Measurements from ENCODE around the gene DKK1. TPM values are rescaled to one million over a fixed set of nuclear protein-coding genes. Genes with fewer than 3 reads are reported as not detected.

The DKK1 gene
- total RNA-seq, 1 experiment from 2014 or later: 1.0 TPM

DNA sequence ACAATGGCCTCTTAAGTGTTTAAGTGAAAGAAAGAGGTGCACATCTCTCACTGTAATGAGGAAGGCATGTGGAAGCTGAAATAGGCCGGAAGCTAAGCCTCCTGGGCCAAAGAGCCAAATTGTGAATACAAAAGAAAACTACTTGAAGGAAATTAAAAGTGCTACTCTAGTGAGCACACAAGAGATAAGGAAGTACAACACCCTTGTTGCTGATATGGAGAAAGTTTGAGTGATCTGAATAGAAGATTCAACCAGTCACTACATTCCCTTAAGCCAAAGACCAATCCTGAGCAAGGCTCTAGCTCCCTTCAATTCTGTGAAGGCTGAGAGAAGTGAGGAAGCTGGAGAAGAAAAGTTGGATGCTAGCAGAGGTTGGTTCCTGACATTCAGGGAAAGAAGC, 8.2 kb downstream of the DKK1 start:
- DNase-seq (ENCODE audit: low spot score) (no peak), ATAC-seq (no peak)
- Mint-ChIP-seq H3K4me1 (no peaks in the 10 kb centered on the region), H3K27ac (no peak overlapping the region), H3K27me3 (ENCODE audit: low read depth) (peaks cover 16% of the 10 kb centered on the region), H3K36me3 (no peaks in the 10 kb centered on the region), H3K9me3 (peaks cover 3% of the 10 kb centered on the region; the same call in 1 of the 2 replicates), H3K4me3 (no peak overlapping the region)
- CTCF ChIA-PET: interaction anchor here (1.3 kb wide), 1 partner anchor 8 kb away, joined by 3 read pairs; the partner anchor contains the start of gene DKK1
- POLR2A ChIA-PET: no interaction called here
- TF ChIP-seq GTF2I (CRISPR knock-in tag; conservative IDR thresholded peaks at IDR 0.05) (no peak), ATF2 (CRISPR knock-in tag; IDR thresholded peaks at IDR 0.05; ENCODE audit: borderline replicate concordance, low read depth) (no peak), CREM (CRISPR knock-in tag; IDR thresholded peaks at IDR 0.05) (no peak), IRF2 (CRISPR knock-in tag; IDR thresholded peaks at IDR 0.05; ENCODE audit: borderline replicate concordance, low read depth) (no peak), ZNF232 (CRISPR knock-in tag; IDR thresholded peaks at IDR 0.05) (no peak)
- TF ChIP-seq, protein P1, sequence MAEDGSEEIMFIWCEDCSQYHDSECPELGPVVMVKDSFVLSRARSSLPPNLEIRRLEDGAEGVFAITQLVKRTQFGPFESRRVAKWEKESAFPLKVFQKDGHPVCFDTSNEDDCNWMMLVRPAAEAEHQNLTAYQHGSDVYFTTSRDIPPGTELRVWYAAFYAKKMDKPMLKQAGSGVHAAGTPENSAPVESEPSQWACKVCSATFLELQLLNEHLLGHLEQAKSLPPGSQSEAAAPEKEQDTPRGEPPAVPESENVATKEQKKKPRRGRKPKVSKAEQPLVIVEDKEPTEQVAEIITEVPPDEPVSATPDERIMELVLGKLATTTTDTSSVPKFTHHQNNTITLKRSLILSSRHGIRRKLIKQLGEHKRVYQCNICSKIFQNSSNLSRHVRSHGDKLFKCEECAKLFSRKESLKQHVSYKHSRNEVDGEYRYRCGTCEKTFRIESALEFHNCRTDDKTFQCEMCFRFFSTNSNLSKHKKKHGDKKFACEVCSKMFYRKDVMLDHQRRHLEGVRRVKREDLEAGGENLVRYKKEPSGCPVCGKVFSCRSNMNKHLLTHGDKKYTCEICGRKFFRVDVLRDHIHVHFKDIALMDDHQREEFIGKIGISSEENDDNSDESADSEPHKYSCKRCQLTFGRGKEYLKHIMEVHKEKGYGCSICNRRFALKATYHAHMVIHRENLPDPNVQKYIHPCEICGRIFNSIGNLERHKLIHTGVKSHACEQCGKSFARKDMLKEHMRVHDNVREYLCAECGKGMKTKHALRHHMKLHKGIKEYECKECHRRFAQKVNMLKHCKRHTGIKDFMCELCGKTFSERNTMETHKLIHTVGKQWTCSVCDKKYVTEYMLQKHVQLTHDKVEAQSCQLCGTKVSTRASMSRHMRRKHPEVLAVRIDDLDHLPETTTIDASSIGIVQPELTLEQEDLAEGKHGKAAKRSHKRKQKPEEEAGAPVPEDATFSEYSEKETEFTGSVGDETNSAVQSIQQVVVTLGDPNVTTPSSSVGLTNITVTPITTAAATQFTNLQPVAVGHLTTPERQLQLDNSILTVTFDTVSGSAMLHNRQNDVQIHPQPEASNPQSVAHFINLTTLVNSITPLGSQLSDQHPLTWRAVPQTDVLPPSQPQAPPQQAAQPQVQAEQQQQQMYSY (CRISPR knock-in tag; IDR thresholded peaks at IDR 0.05): no peak

DNA sequence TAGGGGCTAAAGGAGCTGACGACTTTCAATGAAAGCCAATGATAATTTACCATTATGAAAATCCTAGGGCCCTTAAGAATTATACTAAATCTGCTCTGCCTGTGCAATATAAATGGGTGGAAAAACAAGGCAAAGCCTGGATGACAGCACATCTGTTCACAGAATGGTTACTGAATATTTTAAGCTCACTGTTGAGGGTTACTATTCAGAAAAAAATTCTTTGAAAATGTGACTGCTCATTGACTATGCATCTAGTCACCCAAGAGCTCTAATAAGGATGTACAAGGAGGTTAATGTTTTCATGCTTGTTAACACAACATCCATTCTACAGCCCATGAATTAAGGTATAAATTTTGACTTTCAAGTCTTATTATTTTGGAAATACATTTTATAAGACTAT, 8.9 kb downstream of the DKK1 start:
- Mint-ChIP-seq H3K27ac (no peak overlapping the region), H3K4me3 (no peak overlapping the region), H3K4me1 (no peaks in the 10 kb centered on the region), H3K9me3 (peaks cover 3% of the 10 kb centered on the region; the same call in 1 of the 2 replicates), H3K27me3 (ENCODE audit: low read depth) (peaks cover 13% of the 10 kb centered on the region; the same call in 1 of the 2 replicates), H3K36me3 (no peaks in the 10 kb centered on the region)
- DNase-seq (ENCODE audit: low spot score) (no peak), ATAC-seq (no peak)
- TF ChIP-seq ZNF671 (CRISPR knock-in tag; IDR thresholded peaks at IDR 0.05): no peak
- no peak for TF ChIP-seq TCF7 (CRISPR knock-in tag; IDR thresholded peaks at IDR 0.05; ENCODE audit: low read depth)
- no peak for TF ChIP-seq RORB (CRISPR knock-in tag; IDR thresholded peaks at IDR 0.05)
- TF ChIP-seq STAT6 (CRISPR knock-in tag; conservative IDR thresholded peaks at IDR 0.05; ENCODE audit: low read depth): no peak
- TF ChIP-seq AFF4 (CRISPR knock-in tag; IDR thresholded peaks at IDR 0.05; ENCODE audit: borderline replicate concordance): no peak
- TF ChIP-seq ATF2 (CRISPR knock-in tag; IDR thresholded peaks at IDR 0.05; ENCODE audit: borderline replicate concordance, low read depth): no peak
- TF ChIP-seq SMAD3 (CRISPR knock-in tag; IDR thresholded peaks at IDR 0.05; ENCODE audit: borderline replicate concordance): no peak
- ChIA-PET CTCF (interaction anchor here (1.3 kb wide), 1 partner anchor 9 kb away, joined by 3 read pairs; the partner anchor contains the start of gene DKK1), POLR2A (no interaction called here)

Data from WTC11 (cell line).